ENCODE results near the gene GNRH2. TPM values are rescaled to one million over a fixed set of nuclear protein-coding genes. Genes with fewer than 3 reads are reported as not detected.
"Not testable (repeated sequence)": the region's sequence is repeated elsewhere in the genome, so short reads cannot be mapped to it uniquely, and the experiment has no call there.

The GNRH2 gene
- polyA plus RNA-seq, 1 donor = 1.2 TPM

DNA sequence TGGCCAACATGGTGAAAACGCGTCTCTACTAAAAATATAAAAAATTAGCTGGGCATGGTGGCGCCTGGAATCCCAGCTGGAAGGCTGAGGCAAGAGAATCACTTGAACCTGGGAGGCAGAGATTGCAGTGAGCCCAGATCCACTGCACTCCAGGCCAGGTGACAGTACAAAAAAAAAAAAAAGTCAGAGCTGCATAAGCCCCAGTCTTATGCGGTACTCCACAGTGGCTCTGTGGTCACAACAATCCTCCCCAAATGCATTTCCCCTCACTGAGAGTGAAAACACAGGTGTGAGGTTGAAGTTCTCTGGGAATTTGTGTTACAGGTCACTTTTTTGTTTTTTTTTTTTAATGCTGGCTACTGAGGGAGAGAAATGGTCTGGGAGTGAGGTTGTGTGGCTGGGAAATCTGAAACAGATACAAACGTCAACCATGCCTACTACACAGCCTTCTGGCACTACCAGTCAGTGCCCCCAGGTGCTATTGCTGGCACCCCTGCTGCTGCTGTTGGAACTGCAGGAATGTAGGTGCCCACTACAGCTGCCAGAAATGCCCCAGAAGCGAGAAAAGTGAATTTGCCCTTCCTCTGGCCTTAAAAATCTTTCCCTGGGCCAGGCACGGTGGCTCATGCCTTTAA is 8.1 kb downstream of the GNRH2 start:
- peaks cover 29% of the 10 kb centered on the region for H3K36me3 ChIP-seq (ENCODE audit: control insufficient read depth, insufficient read depth, low read length)
- H3K27ac ChIP-seq (ENCODE audit: low read length) = no peak overlapping the region
- WGBS (ENCODE audit: insufficient coverage, low lambda C conversion rate) = no CpG with 5 or more reads among the region's 7 CpGs
- peaks cover 9% of the 10 kb centered on the region for H3K4me1 ChIP-seq (ENCODE audit: control insufficient read depth, insufficient read depth, low read length)
- DNase-seq = no peak
- H3K9me3 ChIP-seq (ENCODE audit: control insufficient read depth, low read depth, low read length) = no peaks in the 10 kb centered on the region
- no peak overlapping the region for H3K4me3 ChIP-seq (ENCODE audit: low read length)
- H3K27me3 ChIP-seq (ENCODE audit: control insufficient read depth, insufficient read depth, low read length) = no peaks in the 10 kb centered on the region

DNA sequence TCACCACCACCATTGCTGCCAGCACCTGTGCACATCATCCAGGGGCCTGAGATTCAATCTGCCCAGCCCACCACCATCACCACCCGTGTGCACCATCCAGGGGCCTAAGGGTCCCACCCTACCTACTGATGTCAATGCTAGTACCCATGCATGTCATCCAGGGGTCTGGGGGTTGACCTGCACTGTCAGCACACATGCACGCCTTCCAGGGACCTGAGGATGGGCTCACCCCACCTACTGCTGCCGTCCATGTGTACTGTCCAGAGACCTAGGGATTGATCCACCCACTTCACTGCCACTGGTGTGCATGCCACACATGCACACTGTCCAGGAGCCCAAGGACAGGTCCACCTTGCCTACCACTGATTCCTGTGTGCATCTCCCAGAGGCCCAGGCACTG is 16.1 kb downstream of the GNRH2 start:
- Histone ChIP-seq H3K4me1 (ENCODE audit: control insufficient read depth, insufficient read depth, low read length) (no peaks in the 10 kb centered on the region), H3K9me3 (ENCODE audit: control insufficient read depth, low read depth, low read length) (no peaks in the 10 kb centered on the region), H3K27me3 (ENCODE audit: control insufficient read depth, insufficient read depth, low read length) (no peaks in the 10 kb centered on the region), H3K27ac (ENCODE audit: low read length) (no peak overlapping the region), H3K4me3 (ENCODE audit: low read length) (no peak overlapping the region), H3K36me3 (ENCODE audit: control insufficient read depth, insufficient read depth, low read length) (no peaks in the 10 kb centered on the region)
- DNase-seq = no peak
- no CpG with 5 or more reads among the region's 3 CpGs for WGBS (ENCODE audit: insufficient coverage, low lambda C conversion rate)

DNA sequence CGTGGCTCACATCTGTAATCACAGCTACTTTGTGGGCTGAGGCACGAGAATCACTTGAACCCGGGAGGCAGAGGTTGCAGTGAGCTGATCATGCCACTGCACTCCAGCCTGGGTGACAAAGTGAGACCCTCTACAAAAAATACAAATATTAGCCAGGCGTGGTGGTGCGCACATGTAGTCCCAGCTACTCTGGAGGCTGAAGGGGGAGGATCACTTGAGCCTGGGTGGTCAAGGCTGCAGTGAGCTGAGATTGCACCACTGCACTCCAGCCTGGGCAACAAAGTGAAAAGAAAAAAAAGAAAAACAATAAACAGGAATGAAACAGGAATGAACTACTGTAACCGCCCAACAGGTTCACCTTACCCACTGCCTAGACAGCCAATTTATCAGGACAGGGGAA is 20.7 kb downstream of the GNRH2 start:
- H3K36me3 ChIP-seq (ENCODE audit: control insufficient read depth, insufficient read depth, low read length); H3K9me3 ChIP-seq (ENCODE audit: control insufficient read depth, low read depth, low read length); H3K4me1 ChIP-seq (ENCODE audit: control insufficient read depth, insufficient read depth, low read length); H3K27me3 ChIP-seq (ENCODE audit: control insufficient read depth, insufficient read depth, low read length); H3K4me3 ChIP-seq (ENCODE audit: low read length); H3K27ac ChIP-seq (ENCODE audit: low read length); DNase-seq: not testable (repeated sequence)
- WGBS (ENCODE audit: insufficient coverage, low lambda C conversion rate) = no CpG with 5 or more reads among the region's 6 CpGs

DNA sequence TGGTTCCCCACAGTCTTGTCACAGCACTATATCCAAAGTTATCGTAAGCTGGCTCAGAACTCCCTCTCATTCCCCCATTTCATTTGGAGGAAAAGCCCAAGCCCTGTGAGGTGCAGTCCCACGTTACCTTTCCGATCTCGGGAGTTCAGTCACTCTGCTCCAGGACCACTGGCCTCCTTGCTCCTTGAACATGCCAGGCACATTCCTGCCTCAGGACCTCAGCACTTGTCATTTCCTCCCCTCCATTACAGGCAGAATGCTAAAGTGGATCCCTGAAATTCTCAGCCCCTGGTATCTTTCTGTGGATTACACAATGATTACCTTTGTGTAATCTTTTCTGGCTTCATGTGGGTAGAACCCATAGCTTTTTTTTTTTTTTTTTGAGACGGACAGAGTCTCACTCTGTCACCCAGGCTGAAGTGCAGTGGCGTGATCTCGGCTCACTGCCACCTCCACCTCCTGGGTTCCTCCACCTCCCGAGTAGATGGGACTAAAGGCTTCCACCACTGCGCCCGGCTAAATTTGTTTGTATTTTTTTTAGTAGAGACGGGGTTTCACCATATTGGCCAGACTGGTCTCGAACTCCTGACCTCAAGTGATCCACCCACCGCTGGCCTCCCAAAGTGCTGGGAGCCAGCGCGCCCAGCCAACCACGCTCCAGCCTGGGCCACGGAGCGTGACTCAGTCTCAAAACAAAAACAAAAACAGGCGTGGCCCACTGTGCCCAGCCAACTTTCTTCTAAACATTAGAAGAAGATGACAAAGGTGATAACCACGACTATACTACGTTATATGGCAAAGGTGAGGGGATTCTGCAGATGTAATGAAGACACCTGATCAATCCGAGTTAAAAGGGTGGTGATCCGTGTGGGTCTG is 24.0 kb downstream of the GNRH2 start:
- WGBS (ENCODE audit: insufficient coverage, low lambda C conversion rate) = 79% methylated on average over 4 of the region's 23 CpGs
- DNase-seq = no peak
- H3K9me3 ChIP-seq (ENCODE audit: control insufficient read depth, low read depth, low read length) = peaks cover under 1% of the 10 kb centered on the region
- no peak overlapping the region for H3K4me3 ChIP-seq (ENCODE audit: low read length)
- peaks cover 7% of the 10 kb centered on the region for H3K4me1 ChIP-seq (ENCODE audit: control insufficient read depth, insufficient read depth, low read length)
- no peaks in the 10 kb centered on the region for H3K36me3 ChIP-seq (ENCODE audit: control insufficient read depth, insufficient read depth, low read length)
- H3K27ac ChIP-seq (ENCODE audit: low read length) = no peak overlapping the region
- peaks cover 10% of the 10 kb centered on the region for H3K27me3 ChIP-seq (ENCODE audit: control insufficient read depth, insufficient read depth, low read length)

DNA sequence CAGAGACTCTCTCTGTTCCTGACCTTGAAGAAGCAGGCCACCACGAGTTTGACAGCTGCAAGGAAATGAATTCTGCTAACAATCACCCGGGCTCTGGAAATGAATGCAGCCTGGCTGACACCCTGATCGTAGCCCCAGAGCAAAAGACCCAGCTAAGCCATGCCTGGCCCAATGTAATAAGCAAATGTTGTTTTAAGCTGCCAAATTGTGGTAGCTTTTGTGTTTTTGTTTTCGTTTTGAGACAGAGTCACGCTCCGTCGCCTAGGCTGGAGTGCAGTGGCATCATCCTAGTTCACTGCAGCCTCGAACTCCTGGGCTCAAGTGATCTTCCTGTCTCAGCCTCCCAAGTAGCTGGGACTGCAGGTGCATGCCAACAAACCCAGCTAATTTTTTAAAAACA is 24.7 kb downstream of the GNRH2 start:
- no CpG with 5 or more reads among the region's 8 CpGs for WGBS (ENCODE audit: insufficient coverage, low lambda C conversion rate)
- no peak for DNase-seq

DNA sequence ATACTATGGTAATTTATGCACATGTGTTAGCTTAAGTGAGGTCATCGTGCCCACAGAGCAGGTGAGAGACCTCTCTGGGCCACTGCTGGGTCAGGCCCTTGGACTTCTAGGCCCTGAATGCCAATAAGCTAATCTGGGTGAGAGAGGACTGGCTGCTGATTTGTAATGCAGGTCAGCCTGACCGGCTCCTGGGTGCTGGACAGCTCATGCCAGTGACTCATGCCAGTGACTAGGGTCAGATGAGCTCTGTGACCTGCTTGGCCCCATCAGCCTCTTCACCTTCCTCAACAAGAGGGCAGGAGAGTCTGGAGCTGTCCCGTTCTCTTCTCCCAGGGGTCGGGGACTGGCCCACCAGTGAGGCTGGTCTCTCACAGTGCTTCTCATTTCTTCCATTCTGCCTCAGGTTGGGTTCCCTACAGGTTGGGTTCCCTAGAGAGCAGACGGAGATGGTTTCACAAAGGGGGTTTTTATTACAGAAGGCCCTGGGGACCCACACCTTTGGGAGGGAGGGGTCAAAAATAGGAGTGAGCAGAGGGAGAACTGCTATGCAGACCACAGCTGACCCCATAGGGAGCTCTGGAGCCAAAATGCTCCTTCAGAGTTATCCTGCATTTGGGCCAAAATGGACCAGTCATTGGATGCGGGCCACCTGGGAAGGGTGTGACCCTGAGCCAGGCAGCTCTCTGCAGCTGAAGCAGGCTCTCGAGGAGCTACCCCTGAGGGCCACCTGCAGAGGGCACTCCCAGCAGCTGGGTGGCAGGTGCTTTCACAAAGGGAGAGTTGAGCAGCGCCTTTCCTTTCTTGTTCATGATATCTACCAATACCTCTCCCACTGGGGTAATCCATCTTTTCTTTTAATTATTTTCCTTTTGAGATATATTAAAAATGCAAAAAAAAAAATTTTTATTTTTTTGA is 25.8 kb downstream of the GNRH2 start:
- H3K4me3 ChIP-seq (ENCODE audit: low read length) = no peak overlapping the region
- H3K36me3 ChIP-seq (ENCODE audit: control insufficient read depth, insufficient read depth, low read length) = no peaks in the 10 kb centered on the region
- H3K9me3 ChIP-seq (ENCODE audit: control insufficient read depth, low read depth, low read length) = peaks cover 5% of the 10 kb centered on the region
- H3K4me1 ChIP-seq (ENCODE audit: control insufficient read depth, insufficient read depth, low read length) = peaks cover 11% of the 10 kb centered on the region
- 83% methylated on average over 1 of the region's 8 CpGs for WGBS (ENCODE audit: insufficient coverage, low lambda C conversion rate)
- H3K27ac ChIP-seq (ENCODE audit: low read length) = no peak overlapping the region
- peaks cover 15% of the 10 kb centered on the region for H3K27me3 ChIP-seq (ENCODE audit: control insufficient read depth, insufficient read depth, low read length)
- DNase-seq = no peak

More for the DNA sequence above, 24.7 kb downstream of the GNRH2 start:
- peaks cover 11% of the 10 kb centered on the region for H3K4me1 ChIP-seq (ENCODE audit: control insufficient read depth, insufficient read depth, low read length)
- H3K4me3 ChIP-seq (ENCODE audit: low read length) = no peak overlapping the region
- H3K9me3 ChIP-seq (ENCODE audit: control insufficient read depth, low read depth, low read length) = peaks cover 5% of the 10 kb centered on the region
- no peaks in the 10 kb centered on the region for H3K36me3 ChIP-seq (ENCODE audit: control insufficient read depth, insufficient read depth, low read length)
- peaks cover 15% of the 10 kb centered on the region for H3K27me3 ChIP-seq (ENCODE audit: control insufficient read depth, insufficient read depth, low read length)
- no peak overlapping the region for H3K27ac ChIP-seq (ENCODE audit: low read length)

DNA sequence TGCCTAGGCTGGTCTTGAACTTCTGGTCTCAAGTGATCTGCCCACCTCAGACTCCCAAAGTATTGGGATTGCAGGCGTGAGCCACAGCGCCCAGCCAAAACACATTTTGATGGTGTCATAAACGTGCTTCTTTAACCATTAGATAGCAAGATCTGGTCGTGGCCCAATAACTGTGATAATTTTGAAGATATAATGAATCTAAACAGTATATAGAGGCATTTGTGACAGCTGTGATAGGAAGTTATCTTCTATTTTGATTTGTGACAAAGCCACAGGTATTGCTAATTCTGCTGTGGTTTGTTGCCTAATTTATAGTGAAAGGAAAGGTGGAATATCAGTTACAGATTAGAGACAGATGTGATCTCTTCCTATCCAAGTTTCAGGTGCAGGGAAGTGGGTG is 27.3 kb downstream of the GNRH2 start:
- no peak for DNase-seq
- no CpG with 5 or more reads among the region's 4 CpGs for WGBS (ENCODE audit: insufficient coverage, low lambda C conversion rate)
- peaks cover 15% of the 10 kb centered on the region for H3K27me3 ChIP-seq (ENCODE audit: control insufficient read depth, insufficient read depth, low read length)

DNA sequence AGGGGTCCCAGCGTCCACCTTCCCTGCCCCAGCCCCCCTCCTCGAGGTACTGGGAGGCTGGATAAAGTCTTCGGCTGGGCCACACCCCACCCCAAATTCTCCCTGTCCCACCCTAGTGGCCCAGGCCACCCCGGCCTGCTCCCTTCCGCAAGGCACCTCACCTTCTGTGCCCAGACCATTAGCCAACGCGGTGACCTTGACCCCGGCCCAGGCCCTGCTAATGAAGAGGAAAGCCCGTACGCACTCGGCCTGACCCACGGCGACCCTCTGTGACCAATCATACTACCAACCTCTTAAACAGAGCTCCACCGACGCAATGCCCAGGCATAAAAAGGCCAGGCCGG is 27.8 kb downstream of the GNRH2 start:
- peaks cover 5% of the 10 kb centered on the region for H3K9me3 ChIP-seq (ENCODE audit: control insufficient read depth, low read depth, low read length)
- peaks cover 15% of the 10 kb centered on the region for H3K4me1 ChIP-seq (ENCODE audit: control insufficient read depth, insufficient read depth, low read length)
- H3K27me3 ChIP-seq (ENCODE audit: control insufficient read depth, insufficient read depth, low read length) = peaks cover 15% of the 10 kb centered on the region
- no peak overlapping the region for H3K27ac ChIP-seq (ENCODE audit: low read length)
- WGBS (ENCODE audit: insufficient coverage, low lambda C conversion rate) = no CpG with 5 or more reads among the region's 16 CpGs
- no peak for DNase-seq
- H3K36me3 ChIP-seq (ENCODE audit: control insufficient read depth, insufficient read depth, low read length) = no peaks in the 10 kb centered on the region
- peak overlapping the region; percentile 30 for H3K4me3 ChIP-seq (ENCODE audit: low read length)

More for the DNA sequence above, 27.3 kb downstream of the GNRH2 start:
- Histone ChIP-seq H3K36me3 (ENCODE audit: control insufficient read depth, insufficient read depth, low read length) (no peaks in the 10 kb centered on the region), H3K9me3 (ENCODE audit: control insufficient read depth, low read depth, low read length) (peaks cover 5% of the 10 kb centered on the region), H3K4me1 (ENCODE audit: control insufficient read depth, insufficient read depth, low read length) (peaks cover 15% of the 10 kb centered on the region), H3K4me3 (ENCODE audit: low read length) (no peak overlapping the region), H3K27ac (ENCODE audit: low read length) (no peak overlapping the region)

DNA sequence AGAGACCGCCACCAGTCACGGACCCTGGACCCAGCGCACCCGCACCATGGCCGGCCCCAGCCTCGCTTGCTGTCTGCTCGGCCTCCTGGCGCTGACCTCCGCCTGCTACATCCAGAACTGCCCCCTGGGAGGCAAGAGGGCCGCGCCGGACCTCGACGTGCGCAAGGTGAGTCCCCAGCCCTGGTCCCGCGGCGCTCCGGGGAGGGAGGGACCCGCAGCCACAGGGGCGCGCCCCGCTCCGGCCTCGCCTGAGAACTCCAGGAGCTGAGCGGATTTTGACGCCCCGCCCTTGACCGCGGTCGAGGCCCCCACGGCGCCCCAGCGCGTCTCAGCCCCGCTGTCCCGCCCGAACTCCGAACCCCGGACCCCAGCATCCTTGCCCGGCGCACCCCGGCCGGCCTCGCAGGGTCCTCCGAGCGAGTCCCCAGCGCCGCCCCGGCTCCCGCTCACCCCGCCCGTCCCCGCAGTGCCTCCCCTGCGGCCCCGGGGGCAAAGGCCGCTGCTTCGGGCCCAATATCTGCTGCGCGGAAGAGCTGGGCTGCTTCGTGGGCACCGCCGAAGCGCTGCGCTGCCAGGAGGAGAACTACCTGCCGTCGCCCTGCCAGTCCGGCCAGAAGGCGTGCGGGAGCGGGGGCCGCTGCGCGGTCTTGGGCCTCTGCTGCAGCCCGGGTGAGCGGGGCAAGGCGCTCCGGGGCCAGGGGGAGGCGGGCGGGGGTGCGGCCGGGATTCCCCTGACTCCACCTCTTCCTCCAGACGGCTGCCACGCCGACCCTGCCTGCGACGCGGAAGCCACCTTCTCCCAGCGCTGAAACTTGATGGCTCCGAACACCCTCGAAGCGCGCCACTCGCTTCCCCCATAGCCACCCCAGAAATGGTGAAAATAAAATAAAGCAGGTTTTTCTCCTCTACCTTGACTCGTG is 28.4 kb downstream of the GNRH2 start, which contains the start of gene OXT:
OXT (plus strand) TSS at position 11 of the 920 bp plus-strand sequence; CDS start at position 47, 36 bp downstream.
- H3K36me3 ChIP-seq (ENCODE audit: control insufficient read depth, insufficient read depth, low read length) = no peaks in the 10 kb centered on the region
- peak within 1 kb of the TSS; percentile 30 for H3K4me3 ChIP-seq (ENCODE audit: low read length)
- H3K27me3 ChIP-seq (ENCODE audit: control insufficient read depth, insufficient read depth, low read length) = peaks cover 15% of the 10 kb centered on the region
- no peak within 1 kb of the TSS for H3K27ac ChIP-seq (ENCODE audit: low read length)
- WGBS (ENCODE audit: insufficient coverage, low lambda C conversion rate) = 0% methylated on average over 1 of the region's 95 CpGs
- peak in 1 of 2 donors; percentile 79 for DNase-seq
- peaks cover 5% of the 10 kb centered on the region for H3K9me3 ChIP-seq (ENCODE audit: control insufficient read depth, low read depth, low read length)
- H3K4me1 ChIP-seq (ENCODE audit: control insufficient read depth, insufficient read depth, low read length) = peaks cover 15% of the 10 kb centered on the region
